DMS 273 treated with DMSO at 0.1 percent for 48 hours (cell line): ENCODE measurements around the gene NOXA1.
"Not testable (repeated sequence)": the region's sequence is repeated elsewhere in the genome, so short reads cannot be mapped to it uniquely, and the experiment has no call there.

Source experiments
- DNase-seq: peaks from one replicate; lab custom pipeline; 2025; lab: John Stamatoyannopoulos, UW

NOXA1 gene

DNA sequence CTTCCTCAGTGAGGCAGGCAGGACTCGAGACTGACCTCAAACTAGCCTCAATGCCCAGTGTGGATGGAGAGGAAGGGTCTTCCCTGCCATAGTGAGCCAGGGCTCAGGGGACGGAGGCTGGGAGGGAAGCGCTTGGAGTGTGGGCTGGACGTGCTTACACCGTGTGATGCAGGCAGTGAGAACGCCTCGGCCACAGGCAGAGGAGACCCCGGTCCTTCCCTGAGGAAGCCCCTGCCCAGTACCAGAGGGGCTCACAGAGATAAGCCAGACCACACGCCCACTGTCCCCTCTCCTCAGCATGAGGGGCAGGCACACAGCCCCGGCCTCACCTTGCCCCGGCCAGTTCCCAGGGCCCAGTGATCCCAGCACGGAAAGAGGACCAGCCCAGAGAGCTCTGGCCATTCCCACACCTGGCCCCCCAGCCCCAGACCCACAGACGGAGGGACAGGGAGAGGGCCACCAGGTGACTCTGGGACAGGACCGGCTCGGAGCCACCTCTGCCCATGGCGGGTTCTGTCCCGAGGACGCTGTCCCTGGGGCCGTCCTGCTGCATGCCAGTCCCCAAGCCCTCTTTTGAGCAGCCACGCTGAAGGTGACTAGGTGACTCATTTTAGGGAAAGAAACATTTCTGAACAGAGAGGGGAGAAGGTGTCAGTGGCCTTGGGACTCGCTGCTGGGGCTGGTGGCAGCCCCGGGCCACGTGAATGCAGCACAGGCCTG is 42.0 kb downstream of the NOXA1 start:
- DNase-seq: no peak

DNA sequence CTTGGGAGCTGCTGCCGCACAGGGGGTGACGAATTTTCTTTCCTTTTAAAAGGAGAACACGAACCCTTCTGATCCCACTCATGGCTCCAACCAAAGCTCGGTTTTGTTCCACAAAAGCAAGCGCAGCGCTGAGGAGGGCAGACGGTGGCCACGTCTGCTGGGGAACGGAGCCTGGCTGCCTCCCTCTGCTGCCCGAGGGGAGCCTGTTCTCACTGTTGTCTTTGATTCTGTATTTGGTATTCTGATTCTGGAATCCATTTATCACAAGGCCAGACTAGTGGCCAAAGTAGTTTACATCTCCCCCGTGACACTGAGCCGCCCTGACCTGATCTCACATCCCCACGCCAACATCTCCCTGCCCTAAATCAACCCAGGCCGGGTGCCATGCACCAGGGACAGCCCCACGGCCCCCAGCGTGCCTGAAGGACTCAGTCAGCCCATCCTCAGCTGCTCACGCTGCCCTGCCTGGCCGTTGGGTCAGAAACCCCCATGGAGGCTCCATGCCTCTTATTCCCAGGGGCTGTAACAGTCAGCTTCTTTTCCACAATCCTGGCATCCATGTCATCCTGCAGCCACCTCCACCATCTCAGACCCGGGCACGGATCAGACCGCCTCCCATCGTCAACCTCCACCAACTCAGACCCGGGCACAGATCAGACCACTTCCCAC is 42.7 kb downstream of the NOXA1 start:
- no peak for DNase-seq

DNA sequence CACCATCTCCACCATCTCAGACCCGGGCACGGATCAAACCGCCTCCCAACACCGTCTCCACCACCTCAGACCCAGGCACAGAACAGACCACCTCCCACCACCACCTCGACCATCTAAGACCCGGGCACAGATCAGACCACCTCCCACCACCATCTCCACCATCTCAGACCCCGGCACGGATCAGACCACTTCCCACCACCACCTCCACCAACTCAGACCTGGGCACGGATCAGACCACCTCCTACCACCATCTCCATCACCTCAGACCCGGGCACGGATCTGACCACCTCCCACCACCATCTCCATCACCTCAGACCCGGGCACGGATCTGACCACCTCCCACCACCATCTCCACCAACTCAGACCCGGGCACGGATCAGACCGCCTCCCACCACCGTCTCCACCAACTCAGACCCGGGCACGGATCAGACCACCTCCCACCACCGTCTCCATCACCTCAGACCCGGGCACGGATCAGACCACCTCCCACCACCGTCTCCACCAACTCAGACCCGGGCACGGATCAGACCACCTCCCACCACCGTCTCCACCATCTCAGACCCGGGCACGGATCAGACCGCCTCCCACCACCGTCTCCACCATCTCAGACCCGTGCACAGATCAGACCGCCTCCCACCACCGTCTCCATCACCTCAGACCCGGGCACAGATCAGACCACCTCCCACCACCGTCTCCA is 43.3 kb downstream of the NOXA1 start:
- DNase-seq: not testable (repeated sequence)

DNA sequence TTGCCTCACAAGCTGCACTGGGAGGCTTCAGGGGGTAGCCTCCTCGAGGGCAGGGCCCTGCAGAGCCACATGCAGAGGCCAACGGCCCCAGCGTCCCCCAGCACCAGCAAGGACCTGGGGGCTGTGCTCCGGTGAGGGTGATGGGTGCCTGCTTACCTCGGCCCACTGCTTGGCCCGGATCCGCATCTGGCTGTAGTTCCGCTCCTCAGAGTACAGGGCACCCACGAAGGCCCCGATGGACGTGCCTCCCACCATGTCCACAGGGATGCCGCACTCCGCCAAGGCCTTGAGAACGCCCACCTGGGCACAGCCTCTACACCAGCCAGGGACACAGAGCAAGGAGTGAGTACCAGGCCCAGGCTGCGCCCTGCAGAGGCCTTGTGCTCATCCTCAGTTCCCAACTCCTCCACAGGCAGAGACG is 44.0 kb downstream of the NOXA1 start:
- no peak for DNase-seq

DNA sequence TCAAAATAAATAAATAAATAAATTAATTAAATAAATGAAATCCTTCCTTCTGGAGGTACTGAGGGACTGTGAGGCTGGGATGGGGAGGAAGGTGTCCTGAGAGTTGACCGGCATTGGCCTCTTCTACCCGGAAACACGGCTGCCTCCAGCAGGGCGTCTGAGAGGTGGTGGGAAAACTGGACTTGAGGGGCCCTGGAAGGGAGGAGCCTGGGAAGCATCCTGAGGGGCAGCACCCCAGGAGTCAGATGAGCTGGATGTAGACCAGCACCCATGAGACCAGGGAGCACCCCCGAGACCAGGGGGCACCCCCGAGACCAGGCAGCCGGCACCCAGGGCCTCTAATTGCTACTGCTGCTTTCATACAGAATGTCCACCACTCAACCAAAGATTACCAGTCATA is 44.7 kb downstream of the NOXA1 start:
- no peak for DNase-seq

DNA sequence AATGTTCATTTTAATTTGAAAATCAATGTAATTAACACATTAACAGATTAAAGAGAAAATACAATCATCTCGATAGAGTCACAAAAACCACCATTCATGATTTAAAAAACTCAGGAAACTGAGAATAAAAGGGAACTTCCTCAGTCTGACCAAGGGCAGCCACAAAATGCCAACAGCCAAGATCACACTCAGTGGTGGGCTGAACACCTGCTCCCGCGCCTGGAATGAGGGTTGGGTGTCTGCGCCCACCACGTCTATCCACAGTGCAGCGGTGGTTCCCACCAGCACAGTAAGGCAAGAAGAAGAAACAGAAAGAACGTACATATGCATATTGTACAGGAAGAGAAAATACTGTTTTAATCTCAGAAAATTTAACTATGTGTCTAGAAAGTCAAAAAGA is 47.6 kb downstream of the NOXA1 start:
- no peak for DNase-seq

DNA sequence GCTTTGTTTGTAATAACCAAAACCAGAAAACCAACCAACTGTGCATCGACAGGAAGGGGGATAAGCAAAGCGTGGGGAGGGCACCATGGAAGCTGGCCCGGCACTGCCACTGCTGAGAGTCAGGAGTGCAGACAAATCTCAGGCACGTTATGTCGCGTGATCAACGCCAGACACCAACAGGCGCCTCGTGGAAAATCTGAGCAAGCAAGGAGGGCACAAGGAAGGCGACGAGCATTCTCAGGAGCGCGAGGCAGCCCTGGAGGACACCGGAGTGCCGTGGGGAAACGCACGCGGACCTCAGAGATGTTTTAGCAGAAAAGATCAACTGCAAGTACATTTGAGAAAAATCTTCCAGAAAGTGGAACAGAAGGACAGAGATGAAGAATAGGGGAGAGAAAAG is 51.1 kb downstream of the NOXA1 start:
- DNase-seq: no peak

DNA sequence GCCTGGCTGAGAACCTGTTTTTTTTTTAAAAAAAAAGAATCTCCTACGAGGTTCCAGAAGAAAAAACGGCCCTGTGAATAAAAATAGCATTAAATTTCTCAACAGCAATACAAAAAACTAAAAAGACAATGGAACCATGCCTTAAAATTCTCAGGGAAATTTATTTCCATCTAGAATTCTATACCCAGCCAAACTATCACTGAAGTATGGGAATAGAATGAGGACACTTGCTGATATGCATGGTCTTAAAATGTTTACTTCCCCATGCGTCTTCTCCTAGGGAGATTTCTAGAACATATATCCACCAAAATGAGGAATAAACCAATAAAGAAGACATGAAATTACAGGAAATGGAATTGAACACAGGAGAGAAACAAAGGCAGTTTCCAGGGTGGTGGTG is 52.5 kb downstream of the NOXA1 start:
- DNase-seq: no peak

DNA sequence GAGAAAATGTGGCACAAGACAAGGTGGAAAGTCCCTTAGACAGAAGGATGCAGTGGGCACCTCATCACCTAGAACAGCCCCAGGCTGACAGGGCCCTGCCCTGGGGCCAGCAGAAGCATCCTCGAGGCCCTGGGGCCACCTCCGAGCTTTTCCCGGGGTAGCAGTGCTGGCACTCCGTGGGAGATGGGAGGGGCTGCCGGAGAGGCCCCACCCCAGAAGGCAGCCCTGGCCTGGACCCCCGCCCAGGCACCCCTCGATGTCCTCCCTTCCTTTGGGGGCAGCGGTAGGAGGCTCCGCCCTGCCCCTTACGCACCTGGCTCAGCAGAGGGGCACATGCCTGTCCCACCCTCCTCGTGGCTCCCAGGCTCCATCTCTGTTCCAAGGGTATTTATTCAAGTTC is 53.7 kb downstream of the NOXA1 start:
- no peak for DNase-seq

DNA sequence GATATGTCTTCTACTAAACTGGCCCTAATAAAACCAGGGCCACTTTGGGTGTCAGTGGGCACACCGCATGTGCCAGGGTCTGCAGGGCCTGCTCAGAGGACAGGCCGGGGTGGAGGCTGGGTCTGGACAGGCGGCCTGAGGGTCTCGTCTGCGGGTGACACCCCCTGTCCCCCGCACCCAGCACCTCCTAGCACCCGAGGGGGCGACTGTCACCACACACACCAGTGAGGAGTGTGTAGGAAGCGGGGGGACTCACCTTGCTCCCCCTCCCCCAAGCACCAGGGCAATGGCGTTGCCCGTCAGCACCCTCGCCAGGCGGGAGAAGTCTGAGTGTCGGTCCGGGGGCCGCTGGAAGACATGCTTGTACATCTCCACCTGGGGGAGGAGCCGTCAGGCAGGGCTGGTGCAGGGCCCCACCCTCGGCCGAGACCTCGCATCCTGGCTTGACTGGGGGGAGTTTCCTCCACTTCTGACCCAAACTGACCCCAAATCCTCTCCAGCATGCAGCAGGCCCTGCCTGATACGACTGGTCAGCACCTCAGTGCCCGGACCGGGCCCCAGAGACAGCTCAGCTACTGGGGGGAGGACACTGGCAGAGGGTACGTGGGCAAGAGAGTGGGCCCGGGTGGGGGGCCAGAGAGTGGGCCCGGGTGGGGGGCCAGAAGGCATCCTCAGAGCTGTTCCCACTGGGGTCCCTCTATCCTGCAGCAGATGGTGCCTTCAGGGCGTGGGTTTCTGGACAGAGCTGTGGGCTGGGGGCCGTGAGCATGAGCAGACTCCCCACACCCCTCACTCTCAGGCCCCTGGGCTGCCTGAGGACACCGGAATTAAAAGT is 54.8 kb downstream of the NOXA1 start:
- DNase-seq: no peak

DNA sequence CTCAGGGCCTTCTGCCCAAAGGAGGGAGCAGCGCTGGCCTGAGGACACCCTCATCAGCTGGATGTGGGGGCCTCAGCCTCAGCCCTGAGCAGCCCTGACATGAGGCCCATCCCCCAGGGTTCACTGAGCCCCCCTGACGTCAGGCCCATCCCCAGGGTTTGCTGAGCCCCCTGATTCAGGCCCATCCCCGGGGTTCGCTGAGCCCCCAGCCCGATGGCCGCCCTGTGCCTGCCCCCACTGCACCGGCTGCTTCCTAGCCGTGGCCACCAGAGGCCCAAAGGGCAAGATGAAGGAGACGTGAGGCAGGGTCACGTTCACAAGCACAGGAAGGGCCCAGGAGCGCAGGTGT is 55.4 kb downstream of the NOXA1 start:
- no peak for DNase-seq

DNA sequence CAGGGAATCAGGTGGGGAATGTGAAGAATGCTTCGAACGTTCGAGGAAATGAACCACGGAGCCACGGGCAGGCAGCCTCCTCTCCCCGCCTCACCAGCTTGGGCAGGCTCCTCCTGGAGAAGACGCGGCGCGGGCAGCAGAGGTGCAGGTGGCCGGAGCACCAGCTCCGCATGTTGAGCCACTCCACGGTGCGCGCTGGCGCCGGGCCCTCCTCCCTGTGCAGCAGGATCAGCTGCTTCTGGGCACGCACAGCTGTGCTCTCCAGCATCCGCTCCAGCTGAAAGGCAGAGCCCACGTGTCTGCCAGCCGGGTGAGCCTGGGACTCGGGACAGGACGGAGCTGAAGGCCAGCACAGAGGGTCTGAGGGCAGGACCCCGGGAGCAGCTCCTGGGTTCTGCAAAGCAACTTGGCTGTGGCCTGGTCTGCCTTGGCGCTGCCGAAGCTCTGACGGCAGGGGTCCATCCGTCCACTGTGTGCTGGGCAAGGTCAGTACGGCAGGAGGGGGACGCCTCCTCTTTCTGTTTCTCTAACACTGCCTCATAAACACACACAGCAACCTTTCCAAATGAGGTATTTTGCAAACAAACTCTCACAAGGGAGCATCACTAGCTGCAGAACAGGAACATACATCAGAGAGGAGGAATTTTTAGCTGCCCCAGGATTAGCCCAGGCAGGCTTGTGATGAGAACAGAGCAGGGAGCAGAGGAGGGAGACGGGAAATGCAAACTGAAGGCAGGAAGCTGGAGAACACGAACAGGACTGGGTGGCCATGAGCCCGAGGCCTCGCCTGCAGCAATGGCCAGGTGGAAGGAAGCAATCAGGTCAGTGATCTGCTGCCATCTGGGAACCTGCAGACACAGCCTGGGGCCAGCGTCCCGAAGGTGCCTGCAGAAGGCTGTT is 56.0 kb downstream of the NOXA1 start:
- DNase-seq: no peak

DNA sequence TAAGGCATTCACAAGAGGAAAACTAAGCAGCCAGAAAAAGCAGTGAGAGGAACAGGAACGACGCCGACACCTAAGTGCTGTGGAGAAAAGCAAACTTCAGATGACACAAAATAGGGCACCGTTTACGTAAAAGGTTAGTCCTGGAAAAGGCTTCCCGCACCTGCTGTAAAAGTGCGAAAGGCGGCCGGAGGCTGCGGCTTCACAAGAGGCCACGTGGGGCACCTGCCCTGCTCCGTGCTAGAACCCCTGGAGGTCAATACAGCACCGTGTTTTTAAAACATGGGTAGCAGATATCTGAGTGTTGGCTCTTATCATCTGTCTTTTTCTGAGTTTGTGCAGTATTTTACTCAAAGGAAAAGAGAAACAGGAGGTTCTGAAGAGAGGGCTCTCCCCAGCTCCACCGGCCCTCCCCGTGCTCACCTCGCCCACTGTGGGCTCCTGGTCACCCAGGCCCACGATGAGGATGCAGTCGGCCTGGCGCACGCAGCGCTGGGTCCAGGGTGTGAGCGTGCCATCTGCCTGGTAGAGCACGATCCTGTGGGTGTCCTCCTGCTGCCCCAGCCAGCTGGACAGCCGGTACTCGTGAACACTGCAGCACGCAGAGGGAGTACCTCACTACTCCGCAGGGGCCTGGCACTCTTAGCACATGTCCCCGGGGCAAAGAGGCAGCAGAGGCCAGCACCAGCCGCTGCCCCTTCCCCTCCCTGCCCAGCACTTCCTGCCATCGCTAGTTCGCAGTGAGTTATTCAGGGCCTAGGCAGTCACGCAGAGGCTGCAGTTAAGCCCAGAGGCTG is 56.9 kb downstream of the NOXA1 start:
- DNase-seq: no peak

DNA sequence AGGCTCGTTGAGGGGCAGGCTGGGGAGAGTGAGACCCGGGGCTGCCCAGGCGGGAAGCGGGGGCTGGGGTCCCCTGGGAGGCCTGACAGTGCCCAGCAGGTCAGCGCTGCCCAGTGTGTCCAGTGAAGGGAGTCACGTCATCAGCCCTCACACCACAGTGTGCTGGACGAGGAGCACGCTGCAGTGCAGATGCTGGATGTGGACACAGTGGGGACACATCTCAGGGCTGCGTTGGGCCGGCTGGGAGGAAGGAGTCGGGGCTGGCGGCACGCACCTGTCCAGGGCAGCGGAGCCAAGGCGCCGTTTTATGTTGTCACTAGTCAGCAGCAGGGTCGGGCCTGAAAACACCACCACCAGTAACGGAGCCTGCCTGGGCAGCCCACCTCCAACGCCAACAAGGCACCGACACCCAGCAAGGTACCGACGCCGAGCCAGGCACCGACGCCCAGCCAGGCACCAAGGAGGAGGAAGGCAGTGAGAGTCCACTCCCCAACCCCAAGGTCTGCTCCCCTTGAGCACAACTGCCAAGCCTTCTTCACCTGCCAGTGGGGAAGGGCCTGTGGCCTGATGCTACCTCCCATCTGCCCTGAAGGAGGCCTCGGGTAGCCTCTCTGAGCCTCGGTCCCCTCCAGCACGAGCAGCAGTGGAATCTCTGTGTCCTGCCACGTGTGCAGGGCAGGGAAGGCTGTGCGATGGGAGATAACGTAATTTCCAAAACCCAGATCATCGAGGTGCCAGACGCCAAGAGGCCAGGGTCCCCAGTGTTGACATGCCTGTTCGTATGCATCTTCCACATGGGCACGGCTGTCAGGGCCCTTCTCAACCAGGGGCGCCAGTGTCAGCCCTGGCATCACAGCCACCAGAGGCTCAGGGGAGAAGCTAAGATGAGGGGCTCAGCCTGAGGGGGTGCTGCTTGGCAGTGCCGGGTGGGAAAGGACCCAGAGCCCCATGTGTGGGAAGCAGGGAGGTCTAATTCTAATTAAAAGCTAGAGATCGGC is 57.8 kb downstream of the NOXA1 start:
- no peak for DNase-seq

DNA sequence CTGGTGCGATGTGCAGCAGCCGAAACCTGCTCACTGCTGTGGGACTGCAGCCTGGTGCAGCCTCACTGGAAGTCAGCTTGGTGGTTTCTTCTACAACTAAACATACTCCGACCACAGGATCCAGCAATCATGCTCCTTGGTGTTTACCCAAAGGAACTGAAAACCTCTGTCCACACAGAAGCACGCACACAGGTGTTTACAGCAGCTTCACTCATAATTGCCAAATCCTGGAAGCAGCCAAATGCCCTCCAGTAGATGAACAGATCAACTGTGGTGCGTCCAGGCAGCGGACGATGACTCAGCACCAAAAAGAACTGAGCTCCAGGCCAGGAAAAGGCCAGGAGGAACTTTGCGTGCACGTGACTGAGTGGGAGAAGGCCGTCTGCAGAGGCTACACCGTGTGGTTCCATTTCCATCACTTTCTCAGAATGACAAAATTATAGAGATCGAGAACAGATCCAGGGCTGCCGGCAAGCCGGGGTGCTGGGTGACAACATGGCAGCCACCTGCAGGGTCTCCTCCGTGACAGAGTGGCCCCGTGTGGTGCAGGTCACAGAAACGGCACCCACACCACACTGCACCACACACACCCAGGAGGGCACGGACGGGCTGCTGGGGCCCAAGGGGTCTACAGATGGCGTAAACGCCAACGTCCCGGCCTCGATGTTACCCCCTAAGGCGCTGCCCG is 59.0 kb downstream of the NOXA1 start:
- no peak for DNase-seq
